ENCODE results near the gene MINDY3. TPM values are rescaled to one million over a fixed set of nuclear protein-coding genes. Genes with fewer than 3 reads are reported as not detected.

The MINDY3 gene
- total and polyA plus RNA-seq, 4 donors, result 6.5 to 16.1 (median 12.3) TPM

GRCh38 chr10:15742836-15743235 is 117.5 kb downstream of the MINDY3 start:
- no peaks in the 10 kb centered on the region for H3K9me3 ChIP-seq (ENCODE audit: control insufficient read depth in 4 of 4, low read length in 3 of 4)
- no peak overlapping the region for H3K27ac ChIP-seq (ENCODE audit: low read depth in 1 of 2, low read length in 2 of 2)
- peaks cover 0 to 8% (median 0%) of the 10 kb centered on the region in 4 donors for H3K27me3 ChIP-seq (ENCODE audit: control insufficient read depth in 4 of 4, insufficient read depth in 4 of 4, low read length in 3 of 4)
- H3K36me3 ChIP-seq (ENCODE audit: control insufficient read depth in 4 of 4, insufficient read depth in 3 of 4, low read depth in 1 of 4, low read length in 3 of 4), result no peaks in the 10 kb centered on the region
- WGBS, result 87% methylated on average over 3 of the region's 3 CpGs
- H3K9ac ChIP-seq (ENCODE audit: low read depth in 1 of 2, low read length in 2 of 2), result no peak overlapping the region
- no peak for TF ChIP-seq HNF4A (conservative IDR thresholded peaks at IDR 0.05)
- TF ChIP-seq GABPA (IDR thresholded peaks at IDR 0.05 in 1 of 2, conservative IDR thresholded peaks at IDR 0.05 in 1 of 2), result no peak
- TF ChIP-seq RXRA (IDR thresholded peaks at IDR 0.05), result no peak
- TF ChIP-seq ZBTB33 (IDR thresholded peaks at IDR 0.05), result no peak
- TF ChIP-seq ATF3 (IDR thresholded peaks at IDR 0.05), result no peak
- no peak for TF ChIP-seq YY1 (IDR thresholded peaks at IDR 0.05)
- no peak for TF ChIP-seq FOXA1 (IDR thresholded peaks at IDR 0.05)
- TF ChIP-seq, protein P1, sequence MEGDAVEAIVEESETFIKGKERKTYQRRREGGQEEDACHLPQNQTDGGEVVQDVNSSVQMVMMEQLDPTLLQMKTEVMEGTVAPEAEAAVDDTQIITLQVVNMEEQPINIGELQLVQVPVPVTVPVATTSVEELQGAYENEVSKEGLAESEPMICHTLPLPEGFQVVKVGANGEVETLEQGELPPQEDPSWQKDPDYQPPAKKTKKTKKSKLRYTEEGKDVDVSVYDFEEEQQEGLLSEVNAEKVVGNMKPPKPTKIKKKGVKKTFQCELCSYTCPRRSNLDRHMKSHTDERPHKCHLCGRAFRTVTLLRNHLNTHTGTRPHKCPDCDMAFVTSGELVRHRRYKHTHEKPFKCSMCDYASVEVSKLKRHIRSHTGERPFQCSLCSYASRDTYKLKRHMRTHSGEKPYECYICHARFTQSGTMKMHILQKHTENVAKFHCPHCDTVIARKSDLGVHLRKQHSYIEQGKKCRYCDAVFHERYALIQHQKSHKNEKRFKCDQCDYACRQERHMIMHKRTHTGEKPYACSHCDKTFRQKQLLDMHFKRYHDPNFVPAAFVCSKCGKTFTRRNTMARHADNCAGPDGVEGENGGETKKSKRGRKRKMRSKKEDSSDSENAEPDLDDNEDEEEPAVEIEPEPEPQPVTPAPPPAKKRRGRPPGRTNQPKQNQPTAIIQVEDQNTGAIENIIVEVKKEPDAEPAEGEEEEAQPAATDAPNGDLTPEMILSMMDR (IDR thresholded peaks at IDR 0.05; ENCODE audit: low read depth, low read length, missing input control), result no peak
- TF ChIP-seq, protein P2, sequence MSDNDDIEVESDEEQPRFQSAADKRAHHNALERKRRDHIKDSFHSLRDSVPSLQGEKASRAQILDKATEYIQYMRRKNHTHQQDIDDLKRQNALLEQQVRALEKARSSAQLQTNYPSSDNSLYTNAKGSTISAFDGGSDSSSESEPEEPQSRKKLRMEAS (IDR thresholded peaks at IDR 0.05), result no peak
- no peak for TF ChIP-seq NR2F2 (IDR thresholded peaks at IDR 0.05)
- no peak for TF ChIP-seq TAF1 (conservative IDR thresholded peaks at IDR 0.05)
- no peak for TF ChIP-seq RAD21 (IDR thresholded peaks at IDR 0.05)
- no peak for DNase-seq (ENCODE audit: low spot score)
- no peaks in the 10 kb centered on the region for H3K4me1 ChIP-seq (ENCODE audit: control insufficient read depth in 4 of 4, insufficient read depth in 4 of 4, low read length in 3 of 4)
- no peak overlapping the region for H3K4me3 ChIP-seq (ENCODE audit: low read depth in 1 of 3, low read length in 3 of 3)

DNA sequence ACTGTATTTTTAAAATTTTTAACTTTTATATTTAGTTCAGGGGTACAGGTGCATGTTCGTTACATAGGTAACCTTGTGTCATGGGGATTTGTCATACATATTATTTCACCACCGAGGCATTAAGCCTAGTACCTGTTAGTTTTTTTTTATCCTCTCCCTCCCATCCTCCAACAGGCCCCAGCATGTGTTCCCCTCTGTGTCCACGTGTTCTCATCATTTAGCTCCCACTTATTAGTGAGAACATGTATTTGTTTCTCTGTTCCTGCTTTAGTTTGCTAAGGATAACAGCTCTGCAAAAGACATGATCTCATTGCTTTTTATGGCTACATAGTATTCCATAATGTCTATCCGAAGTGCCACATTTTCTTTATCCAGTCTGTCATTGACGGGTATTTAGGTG is 118.2 kb downstream of the MINDY3 start:
- no peak for TF ChIP-seq HNF4A (conservative IDR thresholded peaks at IDR 0.05)
- Histone ChIP-seq H3K9ac (ENCODE audit: low read depth in 1 of 2, low read length in 2 of 2) (no peak overlapping the region), H3K27ac (ENCODE audit: low read depth in 1 of 2, low read length in 2 of 2) (no peak overlapping the region), H3K36me3 (ENCODE audit: control insufficient read depth in 4 of 4, insufficient read depth in 3 of 4, low read depth in 1 of 4, low read length in 3 of 4) (no peaks in the 10 kb centered on the region), H3K4me3 (ENCODE audit: low read depth in 1 of 3, low read length in 3 of 3) (no peak overlapping the region), H3K27me3 (ENCODE audit: control insufficient read depth in 4 of 4, insufficient read depth in 4 of 4, low read length in 3 of 4) (peaks cover 0 to 8% (median under 1%) of the 10 kb centered on the region in 4 donors), H3K4me1 (ENCODE audit: control insufficient read depth in 4 of 4, insufficient read depth in 4 of 4, low read length in 3 of 4) (no peaks in the 10 kb centered on the region), H3K9me3 (ENCODE audit: control insufficient read depth in 4 of 4, low read length in 3 of 4) (no peaks in the 10 kb centered on the region)
- DNase-seq (ENCODE audit: low spot score), result no peak
- 44% methylated on average over 5 of the region's 5 CpGs for WGBS

GRCh38 chr10:15741581-15741980 is 118.7 kb downstream of the MINDY3 start:
- no peaks in the 10 kb centered on the region for H3K4me1 ChIP-seq (ENCODE audit: control insufficient read depth in 4 of 4, insufficient read depth in 4 of 4, low read length in 3 of 4)
- H3K9ac ChIP-seq (ENCODE audit: low read depth in 1 of 2, low read length in 2 of 2), result no peak overlapping the region
- H3K9me3 ChIP-seq (ENCODE audit: control insufficient read depth in 4 of 4, low read length in 3 of 4), result no peaks in the 10 kb centered on the region
- H3K27me3 ChIP-seq (ENCODE audit: control insufficient read depth in 4 of 4, insufficient read depth in 4 of 4, low read length in 3 of 4), result peaks cover 0 to 8% (median 1%) of the 10 kb centered on the region in 4 donors
- no peak overlapping the region for H3K4me3 ChIP-seq (ENCODE audit: low read depth in 1 of 3, low read length in 3 of 3)
- no peaks in the 10 kb centered on the region for H3K36me3 ChIP-seq (ENCODE audit: control insufficient read depth in 4 of 4, insufficient read depth in 3 of 4, low read depth in 1 of 4, low read length in 3 of 4)
- WGBS, result 83% methylated on average over 5 of the region's 5 CpGs
- H3K27ac ChIP-seq (ENCODE audit: low read depth in 1 of 2, low read length in 2 of 2), result no peak overlapping the region
- DNase-seq (ENCODE audit: low spot score), result no peak
- TF ChIP-seq ZBTB33 (IDR thresholded peaks at IDR 0.05), result no peak
- TF ChIP-seq HNF4G (IDR thresholded peaks at IDR 0.05), result no peak
- no peak for TF ChIP-seq ATF3 (IDR thresholded peaks at IDR 0.05)
- no peak for TF ChIP-seq EGR1 (IDR thresholded peaks at IDR 0.05; ENCODE audit: low read depth in 2 of 2)
- no peak for TF ChIP-seq RXRA (IDR thresholded peaks at IDR 0.05)
- no peak for TF ChIP-seq GABPA (IDR thresholded peaks at IDR 0.05 in 1 of 2, conservative IDR thresholded peaks at IDR 0.05 in 1 of 2)
- TF ChIP-seq NR2F2 (IDR thresholded peaks at IDR 0.05), result no peak
- TF ChIP-seq, protein P1 (IDR thresholded peaks at IDR 0.05; ENCODE audit: low read depth, low read length, missing input control), result no peak
